B cell (primary cell): ENCODE data around the gene FRMD4A. TPM values are rescaled to one million over a fixed set of nuclear protein-coding genes. Genes with fewer than 3 reads are reported as not detected.

ENCODE experiments used
- ATAC-seq: fragments of 200-7000 bp; cut with Tn5 transposase; one replicate; pipeline ENCODE4 v1.10.0; 2021; ENCODE audit warnings: low read depth, mild to moderate bottlenecking, moderate number of reproducible peaks, moderate library complexity
- CTCF ChIA-PET: fragments of 350-600 bp; sonication (Branson Sonifier 250); formaldehyde crosslinking; loops from one replicate; lab custom pipeline; 2021; ENCODE audit warnings: antibody characterized with exemption, inconsistent platforms; lab: Charles Lee
- POLR2A ChIA-PET: fragments of 350-600 bp; sonication (Branson Sonifier 250); formaldehyde crosslinking; loops from one replicate; lab custom pipeline; 2021; ENCODE audit warnings: antibody characterized with exemption; lab: Charles Lee
- DNase-seq: peaks from one replicate; pipeline ENCODE4 v3.0.0; 2013
- H2AFZ ChIP-seq: 2 replicates; pipeline ENCODE4 v1.6.1; 2012; ENCODE audit warnings: mild to moderate bottlenecking, low read depth, low read length; ENCODE audit not compliant: insufficient read depth, poor library complexity, severe bottlenecking
- H3K27ac ChIP-seq, 2 donors: 1 replicate in 1 of 2; 2 replicates in 1 of 2; pipeline ENCODE4 v1.5.1; 2012 to 2013; ENCODE audit warnings: low read length in 2 of 2, mild to moderate bottlenecking in 2 of 2, moderate library complexity in 1 of 2
- H3K27me3 ChIP-seq, 4 experiments: fragments of 200-600 bp in 1 of 4; sonication (generic) in 1 of 4; replicated peaks in 1 of 4; 1 replicate in 2 of 4; 2 replicates in 2 of 4; pipeline versions ENCODE4 v1.6.1 to v1.7.0; 2013 to 2016; ENCODE audit warnings: low read length in 3 of 4, mild to moderate bottlenecking in 2 of 4, mixed read lengths in 1 of 4, moderate library complexity in 1 of 4; ENCODE audit not compliant: insufficient read depth in 4 of 4, control insufficient read depth in 3 of 4; ENCODE audit errors: control extremely low read depth in 1 of 4
- H3K36me3 ChIP-seq, 2 experiments: replicated peaks in 1 of 2; 1 replicate in 1 of 2; 2 replicates in 1 of 2; pipeline versions ENCODE4 v1.6.1 to v1.7.1; 2013; ENCODE audit warnings: low read length in 1 of 2; ENCODE audit not compliant: insufficient read depth in 2 of 2, control insufficient read depth in 1 of 2; ENCODE audit errors: control extremely low read depth in 1 of 2, extremely low read depth in 1 of 2
- H3K4me1 ChIP-seq, 2 donors: fragments of 200-600 bp in 1 of 2; sonication (generic) in 1 of 2; 1 replicate in 1 of 2; 2 replicates in 1 of 2; pipeline versions ENCODE4 v1.5.1 to v1.6.1; 2013 to 2017; ENCODE audit warnings: low read length in 2 of 2; ENCODE audit not compliant: control insufficient read depth in 2 of 2, insufficient read depth in 2 of 2
- H3K4me2 ChIP-seq: replicated peaks from 2 replicates; pipeline ENCODE3; 2012; ENCODE audit warnings: mild to moderate bottlenecking, low read depth, low read length; ENCODE audit not compliant: poor library complexity, severe bottlenecking
- H3K4me3 ChIP-seq, 5 experiments: fragments of 200-600 bp in 1 of 5; sonication (generic) in 1 of 5; 1 replicate in 3 of 5; 2 replicates in 2 of 5; pipeline versions ENCODE4 v1.5.1 to v1.7.0; 2011 to 2016; ENCODE audit warnings: low read length in 4 of 5, mild to moderate bottlenecking in 4 of 5, low read depth in 2 of 5, control low read depth in 1 of 5, moderate library complexity in 1 of 5; ENCODE audit not compliant: insufficient read depth in 1 of 5; ENCODE audit errors: control extremely low read depth in 1 of 5, extremely low read depth in 1 of 5
- H3K79me2 ChIP-seq: fragments of 200-600 bp; sonication (generic); one replicate; pipeline ENCODE4 v1.6.0; 2016; ENCODE audit warnings: low read length; ENCODE audit not compliant: control insufficient read depth, insufficient read depth
- H3K9ac ChIP-seq: fragments of 200-600 bp; sonication (generic); 2 replicates; pipeline ENCODE4 v1.6.1; 2017; ENCODE audit warnings: mild to moderate bottlenecking, low read length, moderate library complexity
- H3K9me3 ChIP-seq, 3 donors: one replicate each; pipeline versions ENCODE4 v1.6.1 to v1.7.1; 2013; ENCODE audit warnings: low read length in 2 of 3; ENCODE audit not compliant: control insufficient read depth in 2 of 3, insufficient read depth in 1 of 3; ENCODE audit errors: control extremely low read depth in 1 of 3
- H4K20me1 ChIP-seq: 2 replicates; pipeline ENCODE4 v1.6.0; 2012; ENCODE audit warnings: mild to moderate bottlenecking, low read length; ENCODE audit not compliant: insufficient read depth, control insufficient read depth, poor library complexity, severe bottlenecking
- H3K27ac Mint-ChIP-seq: one replicate; pipeline ENCODE4 v1.8.0; 2021; ENCODE audit warnings: mixed read lengths
- H3K27me3 Mint-ChIP-seq: one replicate; pipeline ENCODE4 v1.8.0; 2021; ENCODE audit warnings: mixed read lengths
- H3K4me1 Mint-ChIP-seq: one replicate; pipeline ENCODE4 v1.8.0; 2021; ENCODE audit warnings: mixed read lengths
- H3K4me3 Mint-ChIP-seq: one replicate; pipeline ENCODE4 v1.8.0; 2021; ENCODE audit warnings: mixed read lengths
- H3K9me3 Mint-ChIP-seq: one replicate; pipeline ENCODE4 v1.8.0; 2022; ENCODE audit warnings: mixed read lengths; ENCODE audit not compliant: insufficient read depth
- EZH2 ChIP-seq: IDR thresholded peaks from 2 replicates; pipeline ENCODE4 v1.6.1; 2012; ENCODE audit warnings: borderline replicate concordance, low read depth, mild to moderate bottlenecking, moderate library complexity, low read length; ENCODE audit not compliant: insufficient read depth, poor library complexity, severe bottlenecking
- WGBS: methylation state at CpG from one replicate; pipeline ENCODE4 v1.1.5; 2013; ENCODE audit warnings: missing lambda C conversion rate; ENCODE audit not compliant: insufficient coverage; 5-methylcytosine and 5-hydroxymethylcytosine counted together
- intact Hi-C: fragments of 100-400 bp; cut with micrococcal nuclease; formaldehyde crosslinking; loops from one replicate; pipeline ENCODE4 v1.10.0; 2022
- polyA plus RNA-seq: library from polyadenylated mRNA; depleted of rRNA; stranded (reverse); fragments of >200 nt; gene quantifications from 2 replicates; pipeline ENCODE4 v1.2.3, GENCODE V29; 2012
- total RNA-seq, 2 donors: library from RNA; stranded (reverse); fragments of 120-200 nt in 1 of 2; gene quantifications; 1 replicate in 1 of 2; 2 replicates in 1 of 2; pipeline versions ENCODE4 v1.2.3 to v1.2.4, GENCODE V29; 2013 to 2022
- TF ChIP-seq, protein P1 (sequence below): fragments of 200-600 bp; IDR thresholded peaks from one replicate; pipeline ENCODE4 v1.8.0; 2022; ENCODE audit warnings: antibody characterized with exemption, mild to moderate bottlenecking

The FRMD4A gene
- total and polyA plus RNA-seq, 2 donors (not counting 1 experiment from before 2014, with no cell fraction given), result 0.76 to 3.4 TPM

DNA sequence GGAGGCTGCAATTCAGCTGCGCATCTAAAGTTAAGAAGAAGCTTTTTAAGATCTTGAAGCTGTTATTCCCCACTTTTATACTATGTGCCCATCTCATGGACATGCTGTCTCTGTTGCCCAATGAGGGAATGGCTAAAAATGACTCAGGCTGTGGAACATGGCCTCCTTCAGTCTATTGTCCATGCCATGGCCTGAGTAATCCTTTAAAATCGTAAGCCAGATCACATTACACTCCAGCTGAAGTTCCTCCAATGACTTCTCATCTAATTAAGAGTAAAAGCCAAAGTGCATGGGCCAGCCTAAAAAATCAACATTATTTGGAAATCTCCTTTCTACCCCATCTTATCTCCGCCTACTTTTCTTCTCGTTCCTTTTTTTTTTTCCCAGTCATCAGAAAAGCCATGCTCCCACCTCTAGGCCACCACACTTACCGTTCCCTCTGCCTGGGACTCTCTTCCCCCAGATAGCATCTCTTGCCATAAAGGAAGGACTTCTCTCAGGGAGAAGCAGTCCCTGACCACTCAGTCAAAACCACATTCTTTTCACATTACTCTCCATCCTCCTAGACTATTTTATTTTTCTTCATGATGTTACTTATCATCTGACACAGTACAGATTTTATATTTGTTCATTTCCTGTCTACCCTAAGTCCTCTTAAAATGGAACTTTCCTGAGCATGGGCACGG is 406.5 kb downstream of the FRMD4A start:
- H3K4me2 ChIP-seq, result no peak overlapping the region
- H3K9me3 Mint-ChIP-seq, result no peaks in the 10 kb centered on the region
- no peak for ATAC-seq
- no peaks in the 10 kb centered on the region for H3K27me3 ChIP-seq
- H4K20me1 ChIP-seq, result no peaks in the 10 kb centered on the region
- no peak for TF ChIP-seq EZH2
- TF ChIP-seq, protein P1, sequence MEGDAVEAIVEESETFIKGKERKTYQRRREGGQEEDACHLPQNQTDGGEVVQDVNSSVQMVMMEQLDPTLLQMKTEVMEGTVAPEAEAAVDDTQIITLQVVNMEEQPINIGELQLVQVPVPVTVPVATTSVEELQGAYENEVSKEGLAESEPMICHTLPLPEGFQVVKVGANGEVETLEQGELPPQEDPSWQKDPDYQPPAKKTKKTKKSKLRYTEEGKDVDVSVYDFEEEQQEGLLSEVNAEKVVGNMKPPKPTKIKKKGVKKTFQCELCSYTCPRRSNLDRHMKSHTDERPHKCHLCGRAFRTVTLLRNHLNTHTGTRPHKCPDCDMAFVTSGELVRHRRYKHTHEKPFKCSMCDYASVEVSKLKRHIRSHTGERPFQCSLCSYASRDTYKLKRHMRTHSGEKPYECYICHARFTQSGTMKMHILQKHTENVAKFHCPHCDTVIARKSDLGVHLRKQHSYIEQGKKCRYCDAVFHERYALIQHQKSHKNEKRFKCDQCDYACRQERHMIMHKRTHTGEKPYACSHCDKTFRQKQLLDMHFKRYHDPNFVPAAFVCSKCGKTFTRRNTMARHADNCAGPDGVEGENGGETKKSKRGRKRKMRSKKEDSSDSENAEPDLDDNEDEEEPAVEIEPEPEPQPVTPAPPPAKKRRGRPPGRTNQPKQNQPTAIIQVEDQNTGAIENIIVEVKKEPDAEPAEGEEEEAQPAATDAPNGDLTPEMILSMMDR, result no peak
- H3K4me3 Mint-ChIP-seq, result no peak overlapping the region
- no peak overlapping the region for H3K27ac ChIP-seq
- POLR2A ChIA-PET, result no interaction called here
- H3K4me3 ChIP-seq, result no peak overlapping the region
- H3K79me2 ChIP-seq, result no peaks in the 10 kb centered on the region
- peak overlapping the region; percentile 3 for H3K27ac Mint-ChIP-seq
- H3K36me3 ChIP-seq, result no peaks in the 10 kb centered on the region
- 92% methylated on average over 5 of the region's 6 CpGs for WGBS
- H2AFZ ChIP-seq, result no peak overlapping the region
- CTCF ChIA-PET, result no interaction called here
- peaks cover 5% of the 10 kb centered on the region for H3K27me3 Mint-ChIP-seq
- no peaks in the 10 kb centered on the region for H3K9me3 ChIP-seq
- H3K9ac ChIP-seq, result no peak overlapping the region
- no peak for DNase-seq
- H3K4me1 Mint-ChIP-seq, result peaks cover 32% of the 10 kb centered on the region
- peaks cover 15 to 17% of the 10 kb centered on the region in 2 donors for H3K4me1 ChIP-seq
- intact Hi-C loops, result loop anchor here (10.0 kb wide), 1 partner anchor 71 kb away; no protein-coding TSS in a partner anchor

GRCh38 chr10:13922586-13922985 is 408.1 kb downstream of the FRMD4A start:
- CTCF ChIA-PET, result no interaction called here
- no peak overlapping the region for H2AFZ ChIP-seq

More at GRCh38 chr10:13922586-13922985, 408.1 kb downstream of the FRMD4A start:
- POLR2A ChIA-PET, result no interaction called here
- no peaks in the 10 kb centered on the region for H3K27me3 ChIP-seq
- peaks cover 5% of the 10 kb centered on the region for H3K27me3 Mint-ChIP-seq
- no peak overlapping the region for H3K9ac ChIP-seq
- H3K4me3 ChIP-seq, result no peak overlapping the region
- ATAC-seq, result no peak
- no CpG with 5 or more reads among the region's 1 CpG for WGBS
- H3K4me2 ChIP-seq, result no peak overlapping the region
- H4K20me1 ChIP-seq, result no peaks in the 10 kb centered on the region
- TF ChIP-seq EZH2, result no peak
- TF ChIP-seq, protein P1, result no peak
- H3K9me3 ChIP-seq, result no peaks in the 10 kb centered on the region
- peaks cover 15 to 17% of the 10 kb centered on the region in 2 donors for H3K4me1 ChIP-seq
- H3K36me3 ChIP-seq, result no peaks in the 10 kb centered on the region
- DNase-seq, result no peak
- H3K4me1 Mint-ChIP-seq, result peaks cover 32% of the 10 kb centered on the region
- intact Hi-C loops, result loop anchor here (10.0 kb wide), 1 partner anchor 72 kb away; no protein-coding TSS in a partner anchor
- H3K27ac Mint-ChIP-seq, result no peak overlapping the region
- H3K4me3 Mint-ChIP-seq, result no peak overlapping the region
- no peaks in the 10 kb centered on the region for H3K9me3 Mint-ChIP-seq
- H3K27ac ChIP-seq, result no peak overlapping the region
- H3K79me2 ChIP-seq, result no peaks in the 10 kb centered on the region
